Activated T-helper 2 cell treated with anti-CD3 and anti-CD28 coated beads, Interferon-gamma antibody, Interleukin-2, Interleukin-4, amounts not matched to agents 10 μg/mL and 5 μg/mL and 100 μg/mL, durations not matched to agents 14 hours and 24 hours and 36 hours (primary cell): Measurements from ENCODE around the gene PRIMPOL. TPM values are rescaled to one million over a fixed set of nuclear protein-coding genes. Genes with fewer than 3 reads are reported as not detected.
"Not testable (repeated sequence)": the region's sequence is repeated elsewhere in the genome, so short reads cannot be mapped to it uniquely, and the experiment has no call there.

Experiments
- DNase-seq: peaks from one replicate; pipeline ENCODE4 v3.0.0; 2021; ENCODE audit warnings: low spot score
- H3K27ac Mint-ChIP-seq: one replicate; pipeline ENCODE4 v1.8.0; 2021; ENCODE audit warnings: mixed read lengths
- H3K27me3 Mint-ChIP-seq: one replicate; pipeline ENCODE4 v1.8.0; 2021; ENCODE audit warnings: low read depth, mixed read lengths
- H3K36me3 Mint-ChIP-seq: one replicate; pipeline ENCODE4 v1.8.0; 2021; ENCODE audit warnings: low read depth, mixed read lengths
- H3K4me1 Mint-ChIP-seq: one replicate; pipeline ENCODE4 v1.8.0; 2021; ENCODE audit warnings: low read depth, mixed read lengths
- H3K4me3 Mint-ChIP-seq: one replicate; pipeline ENCODE4 v1.8.0; 2021; ENCODE audit warnings: low read depth, mild to moderate bottlenecking, moderate library complexity, mixed read lengths
- H3K9me3 Mint-ChIP-seq: one replicate; pipeline ENCODE4 v1.8.0; 2021; ENCODE audit warnings: mixed read lengths
- intact Hi-C: fragments of 100-400 bp; cut with micrococcal nuclease; formaldehyde crosslinking; loops from one replicate; pipeline ENCODE4 v1.15.1; 2023
- total RNA-seq: library from RNA; stranded (reverse); gene quantifications from 2 replicates; pipeline ENCODE4 v1.2.3, GENCODE V29; 2022

The PRIMPOL gene
- total RNA-seq, 1 donor from 2014 or later: 16.2 TPM

GRCh38 chr4:184645904-184646610 is 3.5 kb upstream of the PRIMPOL start:
- no peak for DNase-seq
- Mint-ChIP-seq H3K27ac (peak overlapping the region; percentile 63), H3K9me3 (no peaks in the 10 kb centered on the region), H3K4me3 (peak overlapping the region; percentile 95), H3K4me1 (peaks cover 56% of the 10 kb centered on the region), H3K27me3 (no peaks in the 10 kb centered on the region), H3K36me3 (peaks cover 67% of the 10 kb centered on the region)
- intact Hi-C loops: loop anchor here (5.0 kb wide), 2 partner anchors 66 to 181 kb away; partner anchors contain the start of gene ACSL1

- peaks cover 61% of the 10 kb centered on the region for H3K36me3 Mint-ChIP-seq
- DNase-seq: no peak
- H3K27me3 Mint-ChIP-seq: no peaks in the 10 kb centered on the region
- H3K4me3 Mint-ChIP-seq: peak overlapping the region; percentile 95
- intact Hi-C loops: loop anchor here (2.0 to 5.0 kb wide), 6 partner anchors 65 to 1143 kb away; partner anchors contain the start of genes ACSL1 and ING2
- peaks cover 55% of the 10 kb centered on the region for H3K4me1 Mint-ChIP-seq
- no peaks in the 10 kb centered on the region for H3K9me3 Mint-ChIP-seq
- peak overlapping the region; percentile 86 for H3K27ac Mint-ChIP-seq
Measured at GRCh38 chr4:184647266-184648053, 2.1 kb upstream of the PRIMPOL start.

GRCh38 chr4:184648054-184648312 is 1.6 kb upstream of the PRIMPOL start:
- H3K9me3 Mint-ChIP-seq: no peaks in the 10 kb centered on the region
- DNase-seq: no peak
- peak overlapping the region; percentile 95 for H3K4me3 Mint-ChIP-seq
- peak overlapping the region; percentile 86 for H3K27ac Mint-ChIP-seq
- H3K4me1 Mint-ChIP-seq: peaks cover 55% of the 10 kb centered on the region
- no peaks in the 10 kb centered on the region for H3K27me3 Mint-ChIP-seq
- intact Hi-C loops: loop anchor here (2.0 to 5.0 kb wide), 6 partner anchors 64 to 1143 kb away; partner anchors contain the start of genes ACSL1 and ING2
- peaks cover 59% of the 10 kb centered on the region for H3K36me3 Mint-ChIP-seq

- peak overlapping the region; percentile 95 for H3K4me3 Mint-ChIP-seq
- H3K9me3 Mint-ChIP-seq: no peaks in the 10 kb centered on the region
Measured at GRCh38 chr4:184648313-184649025, 1.1 kb upstream of the PRIMPOL start.

GRCh38 chr4:184649971-184650855 is 675 bp downstream of the PRIMPOL start:
- Mint-ChIP-seq H3K27me3 (no peaks in the 10 kb centered on the region), H3K4me1 (peaks cover 47% of the 10 kb centered on the region), H3K36me3 (peaks cover 49% of the 10 kb centered on the region), H3K27ac (peak overlapping the region; percentile 88), H3K9me3 (no peaks in the 10 kb centered on the region), H3K4me3 (peak overlapping the region; percentile 91)
- intact Hi-C loops: loop anchor here (1.0 to 5.0 kb wide), 12 partner anchors 62 to 1145 kb away; partner anchors contain the start of genes ACSL1, CENPU, ING2 and IRF2
- DNase-seq: no peak

More at GRCh38 chr4:184648313-184649025, 1.1 kb upstream of the PRIMPOL start:
- H3K4me1 Mint-ChIP-seq: peaks cover 56% of the 10 kb centered on the region
- H3K27ac Mint-ChIP-seq: peak overlapping the region; percentile 86
- peaks cover 56% of the 10 kb centered on the region for H3K36me3 Mint-ChIP-seq
- no peaks in the 10 kb centered on the region for H3K27me3 Mint-ChIP-seq
- DNase-seq: peak; percentile 38
- intact Hi-C loops: loop anchor here (1.0 to 5.0 kb wide), 12 partner anchors 64 to 1144 kb away; partner anchors contain the start of genes ACSL1, CENPU, ING2 and IRF2

- intact Hi-C loops: no loop called here
- peaks cover 34% of the 10 kb centered on the region for H3K4me1 Mint-ChIP-seq
- peaks cover 37% of the 10 kb centered on the region for H3K36me3 Mint-ChIP-seq
- H3K9me3 Mint-ChIP-seq: no peaks in the 10 kb centered on the region
- no peak overlapping the region for H3K27ac Mint-ChIP-seq
- DNase-seq: no peak
- H3K27me3 Mint-ChIP-seq: no peaks in the 10 kb centered on the region
- H3K4me3 Mint-ChIP-seq: no peak overlapping the region
Measured at GRCh38 chr4:184651899-184652298, 2.4 kb downstream of the PRIMPOL start.

GRCh38 chr4:184652681-184653080 is 3.1 kb downstream of the PRIMPOL start:
- H3K27ac Mint-ChIP-seq, intact Hi-C loops, H3K9me3 Mint-ChIP-seq: not testable (repeated sequence)

GRCh38 chr4:184653650-184654049 is 4.1 kb downstream of the PRIMPOL start:
- H3K27me3 Mint-ChIP-seq: no peaks in the 10 kb centered on the region
- H3K4me1 Mint-ChIP-seq: peaks cover 21% of the 10 kb centered on the region
- DNase-seq: no peak
- no peaks in the 10 kb centered on the region for H3K9me3 Mint-ChIP-seq
- intact Hi-C loops: no loop called here
- no peak overlapping the region for H3K27ac Mint-ChIP-seq
- H3K4me3 Mint-ChIP-seq: no peak overlapping the region
- H3K36me3 Mint-ChIP-seq: peaks cover 30% of the 10 kb centered on the region

More at GRCh38 chr4:184652681-184653080, 3.1 kb downstream of the PRIMPOL start:
- not testable (repeated sequence) for H3K4me3 Mint-ChIP-seq, H3K27me3 Mint-ChIP-seq, DNase-seq
- Mint-ChIP-seq H3K4me1 (peaks cover 27% of the 10 kb centered on the region), H3K36me3 (peaks cover 35% of the 10 kb centered on the region)

- Mint-ChIP-seq H3K4me3 (no peak overlapping the region), H3K27ac (no peak overlapping the region), H3K4me1 (peaks cover 11% of the 10 kb centered on the region), H3K9me3 (no peaks in the 10 kb centered on the region), H3K36me3 (peaks cover 30% of the 10 kb centered on the region), H3K27me3 (no peaks in the 10 kb centered on the region)
- intact Hi-C loops: no loop called here
- no peak for DNase-seq
Measured at GRCh38 chr4:184655889-184656869, 6.6 kb downstream of the PRIMPOL start.

GRCh38 chr4:184657144-184657543 is 7.6 kb downstream of the PRIMPOL start:
- no peak overlapping the region for H3K4me3 Mint-ChIP-seq
- H3K4me1 Mint-ChIP-seq: peaks cover 4% of the 10 kb centered on the region
- peaks cover 27% of the 10 kb centered on the region for H3K36me3 Mint-ChIP-seq
- H3K9me3 Mint-ChIP-seq: no peaks in the 10 kb centered on the region
- intact Hi-C loops: no loop called here
- no peak for DNase-seq
- no peak overlapping the region for H3K27ac Mint-ChIP-seq
- H3K27me3 Mint-ChIP-seq: no peaks in the 10 kb centered on the region

- H3K27ac Mint-ChIP-seq, DNase-seq, H3K4me1 Mint-ChIP-seq, intact Hi-C loops, H3K4me3 Mint-ChIP-seq, H3K9me3 Mint-ChIP-seq, H3K27me3 Mint-ChIP-seq: not testable (repeated sequence)
- peaks cover 24% of the 10 kb centered on the region for H3K36me3 Mint-ChIP-seq
Measured at GRCh38 chr4:184657820-184658219, 8.3 kb downstream of the PRIMPOL start.
